Right cardiac atrium (tissue), 5 donors: ENCODE results near the gene CDKN3. TPM values are rescaled to one million over a fixed set of nuclear protein-coding genes. Genes with fewer than 3 reads are reported as not detected.
"Not testable (repeated sequence)": the region's sequence is repeated elsewhere in the genome, so short reads cannot be mapped to it uniquely, and the experiment has no call there.

Experiments used
- ATAC-seq, 2 donors: fragments of 200-7000 bp; cut with Tn5 transposase; one replicate each; pipeline versions ENCODE4 v1.8.0 to v1.9.1; 2020; ENCODE audit warnings: moderate library complexity in 2 of 2, mild to moderate bottlenecking in 1 of 2
- DNase-seq, 3 donors: peaks; one replicate each; pipeline ENCODE4 v3.0.0-alpha.2; 2020
- H3K27ac ChIP-seq: one replicate; pipeline ENCODE4 v1.5.1; 2013; ENCODE audit warnings: mild to moderate bottlenecking, low read length, control low read depth, moderate library complexity
- H3K27me3 ChIP-seq: one replicate; pipeline ENCODE4 v1.6.1; 2013; ENCODE audit not compliant: control insufficient read depth, insufficient read depth
- H3K4me1 ChIP-seq: one replicate; pipeline ENCODE4 v1.6.1; 2013; ENCODE audit warnings: low read length; ENCODE audit not compliant: control insufficient read depth, insufficient read depth
- H3K4me3 ChIP-seq: one replicate; pipeline ENCODE4 v1.5.1; 2013; ENCODE audit warnings: low read length, control low read depth
- H3K9me3 ChIP-seq: one replicate; pipeline ENCODE4 v1.6.1; 2013; ENCODE audit warnings: low read length; ENCODE audit not compliant: control insufficient read depth
- WGBS: extraction: QIAGEN DNeasy Blood & Tissue Kit; methylation state at CpG from one replicate; pipeline ENCODE4 v1.1.7; 2013; 5-methylcytosine and 5-hydroxymethylcytosine counted together
- intact Hi-C, 4 donors: fragments of 100-400 bp; cut with DNase I; formaldehyde crosslinking; loops; one replicate each; pipeline versions ENCODE4 v1.11.0 to v1.14.0; 2022 to 2023
- polyA plus RNA-seq: library from polyadenylated mRNA; stranded (reverse); fragments of 200-250 nt; gene quantifications from one replicate; pipeline ENCODE4 v1.2.3, GENCODE V29; 2013
- total RNA-seq, 4 donors: library from RNA; stranded (reverse); fragmentation: NEBNext Ultra II Directional; extraction: Animal tissue kit (Norgen Biotek cat#: 25700); gene quantifications; one replicate each; pipeline ENCODE4 v1.2.1, GENCODE V29; 2021
- donor health status: healthy with polysubstance abuse.
- donor health status: DM: no; HTN: yes; CAD: no.
- donor health status: DM: no; HTN: no; CAD: no.
- donor health status: DM: no; HTN: yes; CAD: no; lungs with severe emphysema.
- donor health status: DM: yes; HTN: yes; CAD: no.

The CDKN3 gene
- total and polyA plus RNA-seq, 5 donors: 3.5 to 10.4 (median 7.6) TPM

GRCh38 chr14:54458536-54458935, 61.7 kb downstream of the CDKN3 start:
- H3K4me1 ChIP-seq, H3K27ac ChIP-seq, ATAC-seq, DNase-seq, H3K4me3 ChIP-seq, H3K27me3 ChIP-seq, H3K9me3 ChIP-seq, intact Hi-C loops: not testable (repeated sequence)

GRCh38 chr14:54459106-54459505, 62.3 kb downstream of the CDKN3 start:
- H3K4me3 ChIP-seq: no peak overlapping the region
- no peaks in the 10 kb centered on the region for H3K4me1 ChIP-seq
- 90% methylated on average over 3 of the region's 3 CpGs for WGBS
- ATAC-seq: no peak
- DNase-seq: no peak
- intact Hi-C loops: no loop called here
- no peaks in the 10 kb centered on the region for H3K9me3 ChIP-seq
- H3K27me3 ChIP-seq: no peaks in the 10 kb centered on the region
- H3K27ac ChIP-seq: no peak overlapping the region

- ATAC-seq (no peak), DNase-seq (no peak)
- Histone ChIP-seq H3K27ac (no peak overlapping the region), H3K4me3 (no peak overlapping the region), H3K27me3 (no peaks in the 10 kb centered on the region), H3K9me3 (no peaks in the 10 kb centered on the region), H3K4me1 (no peaks in the 10 kb centered on the region)
- 84% methylated on average over 5 of the region's 5 CpGs for WGBS
- intact Hi-C loops: no loop called here
Observed at GRCh38 chr14:54462048-54462447, 65.2 kb downstream of the CDKN3 start.

GRCh38 chr14:54465654-54466053, 68.8 kb downstream of the CDKN3 start:
- Histone ChIP-seq H3K4me1 (no peaks in the 10 kb centered on the region), H3K9me3 (no peaks in the 10 kb centered on the region), H3K27ac (no peak overlapping the region), H3K4me3 (no peak overlapping the region), H3K27me3 (no peaks in the 10 kb centered on the region)
- 66% methylated on average over 4 of the region's 4 CpGs for WGBS
- no peak for DNase-seq
- intact Hi-C loops: no loop called here
- peak in 1 of 2 donors; percentile 31 for ATAC-seq

GRCh38 chr14:54467280-54467679, 70.5 kb downstream of the CDKN3 start:
- ATAC-seq: no peak
- intact Hi-C loops: no loop called here
- no peak for DNase-seq
- no peak overlapping the region for H3K27ac ChIP-seq
- no peaks in the 10 kb centered on the region for H3K9me3 ChIP-seq
- H3K4me1 ChIP-seq: no peaks in the 10 kb centered on the region
- H3K27me3 ChIP-seq: no peaks in the 10 kb centered on the region
- no peak overlapping the region for H3K4me3 ChIP-seq

Other genes with a start within 250 kb of the CDKN3 start
- gene CNIH1, start 44.4 kb downstream of the CDKN3 start, total RNA-seq: 100 to 1,000 TPM; 102 to 114 (median 110) TPM
- gene CNIH1, start 44.4 kb downstream of the CDKN3 start, polyA plus RNA-seq: 92.2 TPM
- gene GMFB, start 92.0 kb downstream of the CDKN3 start, total RNA-seq: 10 to 100 TPM; 32.7 to 37.5 (median 35.8) TPM
- gene GMFB, start 92.0 kb downstream of the CDKN3 start, polyA plus RNA-seq: 13.2 TPM
- gene CGRRF1, start 112.9 kb downstream of the CDKN3 start, total RNA-seq: 10 to 100 TPM; 17.2 to 27.2 (median 25.6) TPM
- gene CGRRF1, start 112.9 kb downstream of the CDKN3 start, polyA plus RNA-seq: 16.8 TPM
- gene SAMD4A, start 170.1 kb downstream of the CDKN3 start, total RNA-seq: 100 to 1,000 TPM; 124 to 166 (median 144) TPM
- gene SAMD4A, start 170.1 kb downstream of the CDKN3 start, polyA plus RNA-seq: 57.2 TPM